Vagina (tissue), 2 donors: ENCODE results near the gene DHRS2.
"Not testable (repeated sequence)": the region's sequence is repeated elsewhere in the genome, so short reads cannot be mapped to it uniquely, and the experiment has no call there.

Source experiments
- POLR2A ChIP-seq, 2 donors: fragments of 450-650 bp; IDR thresholded peaks; one replicate each; pipeline ENCODE4 v1.6.1; 2017; ENCODE audit warnings: antibody characterized with exemption in 2 of 2, mild to moderate bottlenecking in 2 of 2, moderate library complexity in 2 of 2
- POLR2AphosphoS5 ChIP-seq, 2 donors: sonication (generic); formaldehyde crosslinking; IDR thresholded peaks; one replicate each; pipeline ENCODE4 v1.9.0; 2017; ENCODE audit warnings: antibody characterized with exemption in 2 of 2, mild to moderate bottlenecking in 2 of 2, low read depth in 1 of 2; ENCODE audit not compliant: insufficient read depth in 1 of 2
- TF ChIP-seq, protein P1 (sequence below), 3 experiments: fragments of 450-650 bp in 2 of 3; fragments of 200-600 bp in 1 of 3; sonication (generic) in 1 of 3; IDR thresholded peaks; one replicate each; pipeline ENCODE4 v1.5.1; 2017 to 2019; ENCODE audit warnings: antibody characterized with exemption in 3 of 3, mild to moderate bottlenecking in 2 of 3, moderate library complexity in 2 of 3

DNA sequence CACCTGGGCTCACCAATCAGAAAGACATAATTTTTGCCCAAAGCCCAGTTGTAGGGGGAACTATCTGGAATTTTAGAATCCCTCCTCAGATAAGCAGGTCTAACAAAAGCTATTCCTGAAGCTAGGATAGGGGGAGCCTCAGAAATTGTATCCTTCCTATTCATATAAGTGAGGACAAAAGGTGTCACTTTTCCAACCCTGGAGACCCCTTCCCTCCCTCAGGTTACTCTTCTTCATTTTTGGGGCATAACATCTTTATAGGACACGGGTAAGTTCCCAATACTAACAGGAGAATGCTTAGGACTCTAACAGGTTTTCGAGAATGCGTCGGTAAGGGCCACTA is 1.1 kb downstream of the DHRS2 start:
- not testable (repeated sequence) for TF ChIP-seq POLR2AphosphoS5 (IDR thresholded peaks at IDR 0.05; ENCODE audit: insufficient read depth in 1 of 2, low read depth in 1 of 2); POLR2A (IDR thresholded peaks at IDR 0.05)
- TF ChIP-seq, protein P1, sequence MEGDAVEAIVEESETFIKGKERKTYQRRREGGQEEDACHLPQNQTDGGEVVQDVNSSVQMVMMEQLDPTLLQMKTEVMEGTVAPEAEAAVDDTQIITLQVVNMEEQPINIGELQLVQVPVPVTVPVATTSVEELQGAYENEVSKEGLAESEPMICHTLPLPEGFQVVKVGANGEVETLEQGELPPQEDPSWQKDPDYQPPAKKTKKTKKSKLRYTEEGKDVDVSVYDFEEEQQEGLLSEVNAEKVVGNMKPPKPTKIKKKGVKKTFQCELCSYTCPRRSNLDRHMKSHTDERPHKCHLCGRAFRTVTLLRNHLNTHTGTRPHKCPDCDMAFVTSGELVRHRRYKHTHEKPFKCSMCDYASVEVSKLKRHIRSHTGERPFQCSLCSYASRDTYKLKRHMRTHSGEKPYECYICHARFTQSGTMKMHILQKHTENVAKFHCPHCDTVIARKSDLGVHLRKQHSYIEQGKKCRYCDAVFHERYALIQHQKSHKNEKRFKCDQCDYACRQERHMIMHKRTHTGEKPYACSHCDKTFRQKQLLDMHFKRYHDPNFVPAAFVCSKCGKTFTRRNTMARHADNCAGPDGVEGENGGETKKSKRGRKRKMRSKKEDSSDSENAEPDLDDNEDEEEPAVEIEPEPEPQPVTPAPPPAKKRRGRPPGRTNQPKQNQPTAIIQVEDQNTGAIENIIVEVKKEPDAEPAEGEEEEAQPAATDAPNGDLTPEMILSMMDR (IDR thresholded peaks at IDR 0.05) = not testable (repeated sequence)
